ENCODE data around the gene SH3RF2. TPM values are rescaled to one million over a fixed set of nuclear protein-coding genes. Genes with fewer than 3 reads are reported as not detected.
"Not testable (repeated sequence)": the region's sequence is repeated elsewhere in the genome, so short reads cannot be mapped to it uniquely, and the experiment has no call there.

SH3RF2 gene
- total and polyA plus RNA-seq, 2 of the 13 experiments (the other 11 are each of a cell fraction or from before 2014, with no cell fraction given), result 2.6 to 3.7 TPM

DNA sequence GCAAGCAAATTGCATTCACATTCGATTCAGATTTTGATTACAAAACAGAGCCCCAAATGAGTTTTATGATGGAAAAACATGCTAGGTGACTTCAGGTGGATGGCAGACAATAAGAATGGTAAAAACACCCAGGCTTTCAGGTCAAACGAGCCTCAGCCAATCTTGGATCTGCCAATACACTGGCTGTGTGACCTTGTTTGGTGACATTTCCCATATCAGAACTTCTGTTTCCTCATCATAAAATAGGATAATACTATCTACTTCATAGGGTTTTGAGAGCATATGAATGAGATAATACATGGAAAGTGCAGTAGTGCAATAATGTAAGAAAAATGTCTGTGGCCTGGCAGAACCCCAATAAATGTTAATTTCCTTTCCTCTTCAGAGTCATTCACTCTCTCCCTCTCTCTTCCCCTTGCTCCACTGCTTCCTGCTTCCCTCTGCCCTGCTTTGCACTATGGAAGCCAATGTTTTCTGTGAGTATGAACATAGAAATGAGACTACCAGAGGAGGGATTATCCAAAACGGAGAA is 54.7 kb downstream of the SH3RF2 start:
- no peak for DNase-seq (ENCODE audit: low spot score)
- no TSS peak for BruUV-seq (replicated peaks)
- no peak for TF ChIP-seq SAP130 (CRISPR knock-in tag; IDR thresholded peaks at IDR 0.05; ENCODE audit: low read depth)
- no peak for TF ChIP-seq ZNF382 (CRISPR knock-in tag; IDR thresholded peaks at IDR 0.05; ENCODE audit: borderline replicate concordance)
- no peak for TF ChIP-seq ZFAT (CRISPR knock-in tag; conservative IDR thresholded peaks at IDR 0.05)
- no peak for TF ChIP-seq ZNF136 (CRISPR knock-in tag; IDR thresholded peaks at IDR 0.05; ENCODE audit: low read depth)
- Histone ChIP-seq H3K4me3 (replicated peaks in 1 of 3; ENCODE audit: insufficient read depth in 1 of 3, low read depth in 2 of 3, low read length in 3 of 3) (no peak overlapping the region), H3K36me3 (replicated peaks in 1 of 2; ENCODE audit: control insufficient read depth in 1 of 2, insufficient read depth in 2 of 2, low read length in 2 of 2) (no peaks in the 10 kb centered on the region), H3K4me1 (ENCODE audit: insufficient read depth, low read length) (peaks cover 15% of the 10 kb centered on the region; the same call in 1 of the 2 replicates), H4K20me1 (ENCODE audit: insufficient read depth, low read length) (no peaks in the 10 kb centered on the region), H3K9ac (ENCODE audit: insufficient read depth, low read depth, low read length) (no peak overlapping the region), H3K9me3 (ENCODE audit: low read length) (peaks cover 13% of the 10 kb centered on the region), H3K4me2 (ENCODE audit: low read depth, low read length) (no peak overlapping the region), H2AFZ (ENCODE audit: low read length) (no peak overlapping the region), H3K27ac (ENCODE audit: extremely low read length, insufficient read depth, low read length) (no peak overlapping the region), H3K79me2 (ENCODE audit: insufficient read depth, low read length) (no peaks in the 10 kb centered on the region), H3K27me3 (ENCODE audit: control insufficient read depth in 1 of 2, insufficient read depth in 2 of 2, low read length in 2 of 2) (no peaks in the 10 kb centered on the region)
- in situ Hi-C loops (cut with HindIII; ENCODE audit: extremely low pct_ligation_motif_present, low pct_unique_long_range_greater_than_20kb), result no loop called here
- intact Hi-C loops (cut with micrococcal nuclease; ENCODE audit: unreplicated experiment), result no loop called here
- ATAC-seq, result no peak
- ChIA-PET CTCF (ENCODE audit: low intra/inter-chr PET ratio, low total read pairs) (no interaction called here), POLR2A (interaction anchor here (2.0 kb wide), 1 partner anchor 12 kb away, joined by 8 read pairs; no protein-coding TSS in a partner anchor)
- 81% methylated on average over 3 of the region's 3 CpGs for WGBS (ENCODE audit: low lambda C conversion rate)
- no peak for FAIRE-seq

DNA sequence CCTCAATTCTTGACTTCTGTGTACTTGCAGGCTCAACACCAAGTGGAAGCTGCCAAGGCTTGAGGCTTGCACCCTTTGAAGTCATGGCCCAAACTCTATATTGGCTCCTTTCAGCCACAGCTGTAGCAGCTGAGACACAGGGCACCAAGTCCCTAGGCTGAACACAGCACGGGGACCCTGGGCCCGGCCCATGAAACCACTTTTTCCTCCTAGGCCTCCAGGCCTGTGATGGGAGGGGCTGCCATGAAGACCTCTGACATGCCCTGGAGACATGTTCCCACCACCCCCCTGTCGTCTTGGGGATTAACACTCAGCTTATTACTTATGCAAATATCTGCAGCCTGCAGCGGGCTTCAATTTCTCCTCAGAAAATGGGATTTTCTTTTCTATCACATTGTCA is 57.2 kb downstream of the SH3RF2 start:
- H3K27me3 ChIP-seq (ENCODE audit: control insufficient read depth in 1 of 2, insufficient read depth in 2 of 2, low read length in 2 of 2); H3K36me3 ChIP-seq (replicated peaks in 1 of 2; ENCODE audit: control insufficient read depth in 1 of 2, insufficient read depth in 2 of 2, low read length in 2 of 2); FAIRE-seq; H3K27ac ChIP-seq (ENCODE audit: extremely low read length, insufficient read depth, low read length); DNase-seq (ENCODE audit: low spot score); H4K20me1 ChIP-seq (ENCODE audit: insufficient read depth, low read length); in situ Hi-C loops (cut with HindIII; ENCODE audit: extremely low pct_ligation_motif_present, low pct_unique_long_range_greater_than_20kb); H3K9ac ChIP-seq (ENCODE audit: insufficient read depth, low read depth, low read length); intact Hi-C loops (cut with micrococcal nuclease; ENCODE audit: unreplicated experiment); CTCF ChIA-PET (ENCODE audit: low intra/inter-chr PET ratio, low total read pairs); H2AFZ ChIP-seq (ENCODE audit: low read length); H3K4me2 ChIP-seq (ENCODE audit: low read depth, low read length); H3K4me3 ChIP-seq (replicated peaks in 1 of 3; ENCODE audit: insufficient read depth in 1 of 3, low read depth in 2 of 3, low read length in 3 of 3); BruUV-seq (replicated peaks); H3K79me2 ChIP-seq (ENCODE audit: insufficient read depth, low read length); H3K4me1 ChIP-seq (ENCODE audit: insufficient read depth, low read length); ATAC-seq: not testable (repeated sequence)
- WGBS (ENCODE audit: low lambda C conversion rate), result 100% methylated on average over 2 of the region's 4 CpGs
- H3K9me3 ChIP-seq (ENCODE audit: low read length), result peaks cover 13% of the 10 kb centered on the region
- POLR2A ChIA-PET, result interaction anchor here (1.3 kb wide), 1 partner anchor 14 kb away, joined by 3 read pairs; no protein-coding TSS in a partner anchor
